Panc1 (cell line): Measurements from ENCODE around the gene HTR1B. TPM values are rescaled to one million over a fixed set of nuclear protein-coding genes. Genes with fewer than 3 reads are reported as not detected.

Experiments
- ATAC-seq: fragments of 200-7000 bp; cut with Tn5 transposase; 2 replicates; pipeline ENCODE4 v1.9.1; 2020; ENCODE audit warnings: mild to moderate bottlenecking, moderate library complexity
- BruUV-seq: library from RNA; stranded (reverse); fragments of 400-500 nt; replicated peaks from 2 replicates; lab custom pipeline; 2021; lab: Mats Ljungman, UMichigan
- CTCF ChIA-PET: fragments of 300-600 bp; sonication (Branson Sonifier 250); formaldehyde crosslinking; loops from one replicate; lab custom pipeline; 2022; ENCODE audit warnings: antibody characterized with exemption; lab: Charles Lee
- POLR2A ChIA-PET: fragments of 300-600 bp; sonication (Branson Sonifier 250); formaldehyde crosslinking; loops from one replicate; lab custom pipeline; 2022; ENCODE audit warnings: antibody characterized with exemption; lab: Charles Lee
- DNase-seq: peaks from one replicate; pipeline ENCODE4 v3.0.0-alpha.2; 2010; ENCODE audit warnings: low read depth, low spot score
- H3K27ac ChIP-seq: 2 replicates; pipeline ENCODE4 v1.5.1; 2011; ENCODE audit warnings: mild to moderate bottlenecking, low read length, inconsistent platforms
- H3K27me3 ChIP-seq: fragments of 200-500 bp; sonication (Bioruptor generic); 2 replicates; pipeline ENCODE4 v1.6.0; 2014; ENCODE audit warnings: low read length, inconsistent platforms; ENCODE audit not compliant: control insufficient read depth, insufficient read depth
- H3K36me3 ChIP-seq: fragments of 200-500 bp; sonication (Bioruptor generic); 2 replicates; pipeline ENCODE4 v1.5.1; 2014; ENCODE audit warnings: inconsistent platforms, mild to moderate bottlenecking, low read length, moderate library complexity; ENCODE audit not compliant: control insufficient read depth, insufficient read depth
- H3K4me1 ChIP-seq: 2 replicates; pipeline ENCODE4 v1.5.1; 2011; ENCODE audit warnings: inconsistent platforms, mild to moderate bottlenecking, low read length, moderate library complexity; ENCODE audit not compliant: control insufficient read depth, insufficient read depth
- H3K4me3 ChIP-seq, 2 experiments: 2 replicates each; pipeline ENCODE4 v1.5.1; 2011 to 2012; ENCODE audit warnings: low read depth in 2 of 2, low read length in 2 of 2, mild to moderate bottlenecking in 2 of 2, inconsistent platforms in 1 of 2, moderate library complexity in 1 of 2
- H3K9me3 ChIP-seq: fragments of 200-500 bp; sonication (Bioruptor generic); 2 replicates; pipeline ENCODE4 v1.5.1; 2014; ENCODE audit warnings: low read depth, mild to moderate bottlenecking, inconsistent platforms, low read length, moderate library complexity; ENCODE audit not compliant: control insufficient read depth, insufficient read depth
- POLR2AphosphoS5 ChIP-seq: IDR thresholded peaks from 2 replicates; pipeline ENCODE4 v1.6.1; 2012; ENCODE audit warnings: mild to moderate bottlenecking, low read depth, low read length, moderate library complexity
- REST ChIP-seq, 2 experiments: IDR thresholded peaks; 2 replicates each; pipeline ENCODE4 v1.6.1; 2011 to 2012; ENCODE audit warnings: low read depth in 2 of 2, control low read depth in 1 of 2, low read length in 1 of 2, mild to moderate bottlenecking in 1 of 2, moderate library complexity in 1 of 2; ENCODE audit not compliant: insufficient read depth in 1 of 2
- SIN3A ChIP-seq: IDR thresholded peaks from 2 replicates; pipeline ENCODE4 v1.6.1; 2012; ENCODE audit warnings: low read depth, mild to moderate bottlenecking, low read length, moderate library complexity, borderline replicate concordance; ENCODE audit not compliant: insufficient read depth
- TCF7L2 ChIP-seq: IDR thresholded peaks from 2 replicates; pipeline ENCODE4 v1.6.1; 2011; ENCODE audit warnings: mild to moderate bottlenecking, low read depth, low read length, inconsistent platforms
- in situ Hi-C: cut with HindIII; loops from 2 replicates; pipeline ENCODE4 v1.10.0; 2016; ENCODE audit warnings: low sequenced_read_pairs, low pct_unique_long_range_greater_than_20kb
- intact Hi-C: fragments of 100-400 bp; cut with micrococcal nuclease; formaldehyde crosslinking; loops from one replicate; pipeline ENCODE4 v1.10.0; 2022; ENCODE audit not compliant: unreplicated experiment
- total RNA-seq: library from RNA; stranded (reverse); gene quantifications from one replicate; pipeline ENCODE4 v1.2.1, GENCODE V29; 2021; ENCODE audit not compliant: unreplicated experiment
- TF ChIP-seq, protein P1 (sequence below): fragments of 450-650 bp; IDR thresholded peaks from 2 replicates; pipeline ENCODE4 v1.5.1; 2017; ENCODE audit warnings: mild to moderate bottlenecking

Gene HTR1B
- total RNA-seq, 1 experiment from 2014 or later = 14.0 TPM

- intact Hi-C loops = no loop called here
- Histone ChIP-seq H3K27ac (no peak overlapping the region), H3K36me3 (no peaks in the 10 kb centered on the region), H3K9me3 (no peaks in the 10 kb centered on the region), H3K27me3 (no peaks in the 10 kb centered on the region), H3K4me1 (no peaks in the 10 kb centered on the region; the same call in 1 of the 2 replicates), H3K4me3 (no peak overlapping the region)
- ATAC-seq (no peak), DNase-seq (no peak)
- TF ChIP-seq, protein P1, sequence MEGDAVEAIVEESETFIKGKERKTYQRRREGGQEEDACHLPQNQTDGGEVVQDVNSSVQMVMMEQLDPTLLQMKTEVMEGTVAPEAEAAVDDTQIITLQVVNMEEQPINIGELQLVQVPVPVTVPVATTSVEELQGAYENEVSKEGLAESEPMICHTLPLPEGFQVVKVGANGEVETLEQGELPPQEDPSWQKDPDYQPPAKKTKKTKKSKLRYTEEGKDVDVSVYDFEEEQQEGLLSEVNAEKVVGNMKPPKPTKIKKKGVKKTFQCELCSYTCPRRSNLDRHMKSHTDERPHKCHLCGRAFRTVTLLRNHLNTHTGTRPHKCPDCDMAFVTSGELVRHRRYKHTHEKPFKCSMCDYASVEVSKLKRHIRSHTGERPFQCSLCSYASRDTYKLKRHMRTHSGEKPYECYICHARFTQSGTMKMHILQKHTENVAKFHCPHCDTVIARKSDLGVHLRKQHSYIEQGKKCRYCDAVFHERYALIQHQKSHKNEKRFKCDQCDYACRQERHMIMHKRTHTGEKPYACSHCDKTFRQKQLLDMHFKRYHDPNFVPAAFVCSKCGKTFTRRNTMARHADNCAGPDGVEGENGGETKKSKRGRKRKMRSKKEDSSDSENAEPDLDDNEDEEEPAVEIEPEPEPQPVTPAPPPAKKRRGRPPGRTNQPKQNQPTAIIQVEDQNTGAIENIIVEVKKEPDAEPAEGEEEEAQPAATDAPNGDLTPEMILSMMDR = no peak
- TF ChIP-seq POLR2AphosphoS5 (no peak), TCF7L2 (no peak), REST (IDR thresholded peaks at IDR 0.05; ENCODE audit: insufficient read depth in 1 of 2, low read depth in 2 of 2, low read length in 1 of 2) (no peak), SIN3A (no peak)
- in situ Hi-C loops = no loop called here
- no TSS peak for BruUV-seq
- ChIA-PET CTCF (no interaction called here), POLR2A (no interaction called here)
Observed at GRCh38 chr6:77482981-77483380, 19.7 kb upstream of the HTR1B start.

- in situ Hi-C loops (no loop called here), intact Hi-C loops (no loop called here)
- TF ChIP-seq REST (IDR thresholded peaks at IDR 0.05; ENCODE audit: insufficient read depth in 1 of 2, low read depth in 2 of 2, low read length in 1 of 2) (no peak), TCF7L2 (no peak), SIN3A (no peak), POLR2AphosphoS5 (no peak)
- TF ChIP-seq, protein P1 = no peak
- Histone ChIP-seq H3K27ac (no peak overlapping the region), H3K4me3 (no peak overlapping the region), H3K4me1 (no peaks in the 10 kb centered on the region), H3K9me3 (no peaks in the 10 kb centered on the region), H3K27me3 (no peaks in the 10 kb centered on the region), H3K36me3 (no peaks in the 10 kb centered on the region)
- CTCF ChIA-PET = interaction anchor here (0.6 kb wide), 1 partner anchor 455 kb away, joined by 6 read pairs; no protein-coding TSS in a partner anchor
- POLR2A ChIA-PET = no interaction called here
- BruUV-seq = no TSS peak
- DNase-seq (no peak), ATAC-seq (no peak)
Observed at GRCh38 chr6:77474973-77475372, 11.7 kb upstream of the HTR1B start.
